Loucy (cell line): ENCODE data around the gene ENDOD1.

Experiments
- H2AFZ ChIP-seq: fragments of 200-600 bp; sonication (generic); 2 replicates; pipeline ENCODE4 v1.6.0; 2016; ENCODE audit warnings: antibody characterized with exemption, mild to moderate bottlenecking, low read length, moderate library complexity
- H3F3A ChIP-seq: fragments of 200-600 bp; 2 replicates; pipeline ENCODE4 v1.6.0; 2016; ENCODE audit warnings: antibody characterized with exemption, low read depth, mild to moderate bottlenecking
- H3K27me3 ChIP-seq: fragments of 200-600 bp; sonication (generic); 2 replicates; pipeline ENCODE4 v1.6.1; 2014; ENCODE audit warnings: low read length, mild to moderate bottlenecking; ENCODE audit not compliant: insufficient read depth, poor library complexity, severe bottlenecking
- H3K36me3 ChIP-seq: fragments of 200-600 bp; sonication (generic); 2 replicates; pipeline ENCODE4 v1.6.1; 2016; ENCODE audit warnings: low read length; ENCODE audit not compliant: insufficient read depth
- H3K4me1 ChIP-seq: fragments of 200-600 bp; sonication (generic); 2 replicates; pipeline ENCODE4 v1.5.1; 2014; ENCODE audit warnings: low read length, mild to moderate bottlenecking; ENCODE audit not compliant: insufficient read depth, poor library complexity, severe bottlenecking
- H3K4me2 ChIP-seq: fragments of 200-600 bp; sonication (generic); 2 replicates; pipeline ENCODE4 v1.6.0; 2014; ENCODE audit warnings: antibody characterized with exemption, low read length, low read depth, mild to moderate bottlenecking; ENCODE audit not compliant: poor library complexity, severe bottlenecking
- H3K4me3 ChIP-seq: fragments of 200-600 bp; sonication (generic); 2 replicates; pipeline ENCODE4 v1.5.1; 2014; ENCODE audit warnings: low read length, mild to moderate bottlenecking, mixed read lengths; ENCODE audit not compliant: poor library complexity, severe bottlenecking
- H3K79me2 ChIP-seq: fragments of 200-600 bp; sonication (generic); 2 replicates; pipeline ENCODE4 v1.6.1; 2014; ENCODE audit warnings: low read length; ENCODE audit not compliant: insufficient read depth
- H3K9ac ChIP-seq: fragments of 200-600 bp; sonication (generic); 2 replicates; pipeline ENCODE4 v1.6.0; 2014; ENCODE audit warnings: mild to moderate bottlenecking, low read depth, low read length, moderate library complexity; ENCODE audit not compliant: poor library complexity, severe bottlenecking
- H3K9me2 ChIP-seq: fragments of 200-600 bp; sonication (generic); replicated peaks from 2 replicates; pipeline ENCODE4 v1.6.1; 2016; ENCODE audit warnings: low read depth, low read length, mixed read lengths
- H3K9me3 ChIP-seq: fragments of 200-600 bp; sonication (generic); 2 replicates; pipeline ENCODE4 v1.6.1; 2014; ENCODE audit warnings: mild to moderate bottlenecking, antibody characterized with exemption, low read length, low read depth; ENCODE audit not compliant: insufficient read depth
- H4K20me1 ChIP-seq: fragments of 200-600 bp; sonication (generic); 2 replicates; pipeline ENCODE4 v1.6.0; 2014; ENCODE audit warnings: antibody characterized with exemption, low read length, mild to moderate bottlenecking; ENCODE audit not compliant: insufficient read depth, poor library complexity, severe bottlenecking
- CTCF ChIP-seq: fragments of 200-600 bp; sonication (generic); conservative IDR thresholded peaks from 2 replicates; pipeline ENCODE4 v1.5.1; 2014; ENCODE audit warnings: mild to moderate bottlenecking, antibody characterized with exemption, low read length
- EZH2phosphoT487 ChIP-seq: fragments of 200-600 bp; IDR thresholded peaks from 2 replicates; pipeline ENCODE4 v1.6.1; 2018; ENCODE audit warnings: antibody characterized with exemption, mild to moderate bottlenecking, moderate library complexity, borderline replicate concordance

ENDOD1 gene

DNA sequence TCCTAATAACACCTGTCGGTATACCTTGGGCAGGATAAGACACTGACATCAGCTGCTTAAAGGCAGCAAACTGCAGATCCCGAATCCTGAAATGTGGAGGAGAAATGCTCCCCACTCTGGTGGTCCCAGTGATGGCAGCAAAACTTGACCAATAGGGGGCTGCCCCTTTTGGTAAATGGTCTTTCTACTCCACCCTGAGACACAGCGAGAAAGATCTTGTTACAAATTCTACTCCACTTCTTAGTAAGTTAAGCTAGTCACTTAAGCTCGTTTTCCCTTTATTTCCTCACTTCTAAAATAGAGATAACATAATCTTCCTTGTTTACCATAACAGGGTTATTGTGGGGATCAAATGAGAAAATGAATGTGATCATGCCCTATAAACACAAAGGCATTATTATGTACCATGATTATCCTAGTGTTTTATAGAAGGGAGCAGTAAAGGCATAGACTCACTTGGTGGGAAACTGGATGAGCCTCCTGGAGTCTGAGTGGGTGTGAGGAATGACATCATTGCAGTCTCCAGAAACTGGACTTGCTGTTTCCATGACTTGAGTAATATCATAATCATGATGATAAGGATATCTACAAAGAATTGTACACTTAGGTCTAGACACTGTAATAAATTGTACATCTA lies 50.9 kb downstream of the ENDOD1 start:
- Histone ChIP-seq H4K20me1 (no peaks in the 10 kb centered on the region), H3F3A (no peaks in the 10 kb centered on the region), H3K27me3 (no peaks in the 10 kb centered on the region), H2AFZ (no peak overlapping the region), H3K9me2 (no peaks in the 10 kb centered on the region), H3K4me2 (no peak overlapping the region), H3K36me3 (no peaks in the 10 kb centered on the region), H3K9me3 (no peaks in the 10 kb centered on the region), H3K79me2 (no peaks in the 10 kb centered on the region), H3K4me3 (no peak overlapping the region), H3K9ac (no peak overlapping the region), H3K4me1 (peaks cover 25% of the 10 kb centered on the region)
- TF ChIP-seq EZH2phosphoT487 (no peak), CTCF (no peak)

DNA sequence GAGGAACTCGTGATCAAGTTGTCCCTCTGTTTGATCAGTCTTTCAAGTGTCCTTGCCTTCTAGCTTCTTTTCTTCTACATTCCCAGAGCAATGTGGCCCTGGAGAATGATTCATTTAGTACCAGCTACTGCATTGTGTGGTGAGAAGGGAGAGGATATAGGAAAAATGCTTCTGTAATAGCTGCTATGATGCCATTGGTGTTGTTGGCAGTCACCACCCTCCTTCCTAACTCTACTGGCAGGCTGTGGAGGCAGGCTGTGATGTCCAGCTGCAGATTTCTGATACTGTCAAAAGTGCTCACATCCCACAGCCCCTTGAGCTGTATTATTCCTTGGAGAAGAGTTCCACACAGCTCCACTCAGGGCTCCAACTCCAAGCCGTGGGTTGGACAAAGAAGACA lies 52.8 kb downstream of the ENDOD1 start:
- Histone ChIP-seq H3K27me3 (no peaks in the 10 kb centered on the region), H3K36me3 (no peaks in the 10 kb centered on the region), H4K20me1 (no peaks in the 10 kb centered on the region), H3K9me2 (no peaks in the 10 kb centered on the region), H3K4me2 (no peak overlapping the region), H3K79me2 (no peaks in the 10 kb centered on the region), H3K9me3 (no peaks in the 10 kb centered on the region), H2AFZ (no peak overlapping the region), H3K9ac (no peak overlapping the region), H3K4me1 (peaks cover 34% of the 10 kb centered on the region), H3K4me3 (no peak overlapping the region), H3F3A (peaks cover 6% of the 10 kb centered on the region; the same call in 1 of the 2 replicates)
- no peak for TF ChIP-seq EZH2phosphoT487

DNA sequence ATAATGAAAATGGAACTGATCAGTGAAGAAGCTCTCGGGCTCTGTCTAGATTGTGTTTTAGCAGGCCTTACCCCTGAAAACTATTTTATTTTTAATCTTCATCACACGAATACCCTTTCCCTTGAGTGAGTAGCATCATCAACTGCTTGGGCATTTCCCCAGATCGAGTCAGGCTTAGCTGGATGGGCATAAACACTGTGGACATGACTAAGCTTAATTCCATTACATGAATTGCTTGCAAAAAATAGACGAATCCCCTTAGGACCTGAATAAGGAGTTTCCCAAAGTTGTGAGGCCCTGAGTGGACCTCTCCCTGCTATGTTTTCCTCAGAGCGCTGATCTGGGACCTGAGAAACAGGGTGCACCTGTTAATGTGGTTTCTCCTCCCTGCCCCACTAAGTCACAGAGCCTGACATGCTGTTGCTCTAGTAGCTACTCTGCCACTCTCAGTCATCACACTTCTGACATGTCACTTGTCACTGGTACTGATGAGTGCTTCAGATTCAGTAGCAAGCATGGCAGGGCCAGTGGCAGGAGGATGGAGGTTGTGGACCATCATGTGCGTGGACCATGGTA lies 53.5 kb downstream of the ENDOD1 start:
- H3K27me3 ChIP-seq, result no peaks in the 10 kb centered on the region
- peaks cover 34% of the 10 kb centered on the region for H3K4me1 ChIP-seq
- no peak overlapping the region for H2AFZ ChIP-seq
- no peak overlapping the region for H3K9ac ChIP-seq
- no peaks in the 10 kb centered on the region for H3K9me2 ChIP-seq
- H3K9me3 ChIP-seq, result no peaks in the 10 kb centered on the region
- no peak for TF ChIP-seq EZH2phosphoT487
- TF ChIP-seq CTCF, result no peak
- no peaks in the 10 kb centered on the region for H3K36me3 ChIP-seq
- no peak overlapping the region for H3K4me2 ChIP-seq
- H3K4me3 ChIP-seq, result no peak overlapping the region
- no peaks in the 10 kb centered on the region for H4K20me1 ChIP-seq
- no peaks in the 10 kb centered on the region for H3K79me2 ChIP-seq
- peaks cover 12% of the 10 kb centered on the region; the same call in 1 of the 2 replicates for H3F3A ChIP-seq
